ENCODE measurements around the gene RGCC.

DNA sequence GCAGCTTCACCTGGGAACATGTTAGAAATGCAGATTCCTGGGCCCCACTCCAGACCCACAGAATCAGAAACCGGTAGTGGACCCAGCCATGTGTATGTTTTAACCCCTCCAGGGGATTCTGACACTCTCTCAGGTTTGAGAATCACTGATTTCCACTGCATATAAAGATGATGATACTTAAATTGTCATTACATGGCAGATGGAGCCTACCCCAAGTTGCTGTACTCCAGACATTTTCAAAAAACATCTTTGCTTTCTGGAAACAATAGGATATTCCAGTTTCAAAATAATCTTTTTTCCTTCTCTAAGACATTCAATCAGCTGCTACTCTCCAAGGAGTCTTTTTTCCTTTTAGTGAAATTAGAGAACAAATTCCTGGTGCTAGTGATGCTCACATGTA, 48.6 kb upstream of the RGCC start:
- TF ChIP-seq, protein P1, sequence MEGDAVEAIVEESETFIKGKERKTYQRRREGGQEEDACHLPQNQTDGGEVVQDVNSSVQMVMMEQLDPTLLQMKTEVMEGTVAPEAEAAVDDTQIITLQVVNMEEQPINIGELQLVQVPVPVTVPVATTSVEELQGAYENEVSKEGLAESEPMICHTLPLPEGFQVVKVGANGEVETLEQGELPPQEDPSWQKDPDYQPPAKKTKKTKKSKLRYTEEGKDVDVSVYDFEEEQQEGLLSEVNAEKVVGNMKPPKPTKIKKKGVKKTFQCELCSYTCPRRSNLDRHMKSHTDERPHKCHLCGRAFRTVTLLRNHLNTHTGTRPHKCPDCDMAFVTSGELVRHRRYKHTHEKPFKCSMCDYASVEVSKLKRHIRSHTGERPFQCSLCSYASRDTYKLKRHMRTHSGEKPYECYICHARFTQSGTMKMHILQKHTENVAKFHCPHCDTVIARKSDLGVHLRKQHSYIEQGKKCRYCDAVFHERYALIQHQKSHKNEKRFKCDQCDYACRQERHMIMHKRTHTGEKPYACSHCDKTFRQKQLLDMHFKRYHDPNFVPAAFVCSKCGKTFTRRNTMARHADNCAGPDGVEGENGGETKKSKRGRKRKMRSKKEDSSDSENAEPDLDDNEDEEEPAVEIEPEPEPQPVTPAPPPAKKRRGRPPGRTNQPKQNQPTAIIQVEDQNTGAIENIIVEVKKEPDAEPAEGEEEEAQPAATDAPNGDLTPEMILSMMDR (conservative IDR thresholded peaks at IDR 0.05; ENCODE audit: low read length), result no peak
- TF ChIP-seq EZH2phosphoT487 (IDR thresholded peaks at IDR 0.05; ENCODE audit: borderline replicate concordance), result no peak

All from Loucy (cell line).